ENCODE measurements around the gene NECAB2.

NECAB2 gene

GRCh38 chr16:83968306-83968851 lies 335 bp downstream of the NECAB2 start:
- DNase-seq = no peak

DNA sequence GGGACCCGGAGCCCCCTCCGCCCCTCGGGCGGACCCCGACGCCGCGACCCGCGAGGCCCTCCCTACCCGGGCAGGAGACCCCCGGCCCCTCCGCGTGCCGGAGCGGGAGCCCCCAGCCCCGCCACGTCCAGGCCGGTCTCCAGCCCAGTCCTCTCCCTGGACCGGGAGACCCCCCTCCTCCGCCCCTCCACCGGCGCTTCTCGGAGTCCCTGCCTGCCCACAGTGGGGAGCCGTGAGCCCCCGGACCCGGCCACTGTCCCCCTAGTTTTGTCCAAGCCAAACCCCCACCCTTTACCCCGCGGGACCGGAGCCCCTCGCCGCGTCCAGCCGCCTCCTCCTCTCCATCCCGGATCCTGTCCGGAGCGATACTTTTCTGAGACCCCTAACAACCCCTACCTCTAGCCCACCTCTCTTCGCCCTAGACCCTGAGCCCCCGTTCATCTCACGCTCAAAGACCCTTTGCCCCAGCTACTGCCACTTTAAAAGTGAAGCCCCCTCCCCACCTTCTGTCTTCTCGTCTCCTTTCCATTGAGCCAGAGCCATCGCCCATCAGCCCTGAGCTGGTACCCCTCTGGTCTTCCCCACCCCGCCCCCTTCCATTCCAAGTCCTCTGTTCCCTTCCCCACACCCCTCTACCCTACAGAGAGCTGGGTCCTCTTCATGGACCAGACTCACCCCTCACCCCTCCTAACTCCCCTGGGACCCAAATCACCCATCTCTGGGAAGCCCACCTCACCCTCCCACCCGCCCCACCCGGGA lies 1.0 kb downstream of the NECAB2 start:
- no peak for DNase-seq

DNA sequence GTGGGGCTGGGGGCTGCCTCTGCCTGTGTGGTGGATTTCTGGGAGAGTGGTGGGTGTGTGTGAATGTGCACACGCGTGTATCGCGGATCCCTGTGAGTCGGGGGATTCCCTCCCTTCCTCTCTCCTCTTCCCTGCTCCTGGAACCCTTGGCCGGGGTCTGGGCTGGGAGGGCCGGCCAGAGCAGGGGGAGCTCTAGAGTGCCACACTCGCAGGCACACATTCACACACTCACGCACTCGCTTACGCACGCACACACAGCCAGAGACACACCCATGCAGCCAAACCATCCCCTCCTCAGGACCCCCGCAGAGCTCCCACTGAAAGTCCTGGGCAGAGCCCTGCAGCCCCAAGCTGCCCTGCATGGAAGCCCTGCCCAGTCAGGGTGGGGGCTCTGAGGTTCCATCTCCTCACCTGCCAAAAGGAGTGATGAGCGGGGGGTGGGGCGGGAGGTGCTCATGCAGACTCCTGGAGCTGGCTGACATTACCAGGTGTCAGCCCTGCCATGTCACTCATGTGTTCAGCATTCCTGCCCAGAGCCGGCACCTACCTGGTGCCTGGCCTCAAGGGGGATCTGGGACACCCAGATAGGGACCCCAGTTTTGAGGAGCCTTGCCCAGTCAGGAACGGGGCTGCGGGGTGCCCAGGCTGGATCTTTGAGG lies 1.9 kb downstream of the NECAB2 start:
- DNase-seq = no peak

- no peak for DNase-seq
Observed at GRCh38 chr16:83970430-83970815, 2.4 kb downstream of the NECAB2 start.

- no peak for DNase-seq
Observed at GRCh38 chr16:83971165-83972130, 3.4 kb downstream of the NECAB2 start.

DNA sequence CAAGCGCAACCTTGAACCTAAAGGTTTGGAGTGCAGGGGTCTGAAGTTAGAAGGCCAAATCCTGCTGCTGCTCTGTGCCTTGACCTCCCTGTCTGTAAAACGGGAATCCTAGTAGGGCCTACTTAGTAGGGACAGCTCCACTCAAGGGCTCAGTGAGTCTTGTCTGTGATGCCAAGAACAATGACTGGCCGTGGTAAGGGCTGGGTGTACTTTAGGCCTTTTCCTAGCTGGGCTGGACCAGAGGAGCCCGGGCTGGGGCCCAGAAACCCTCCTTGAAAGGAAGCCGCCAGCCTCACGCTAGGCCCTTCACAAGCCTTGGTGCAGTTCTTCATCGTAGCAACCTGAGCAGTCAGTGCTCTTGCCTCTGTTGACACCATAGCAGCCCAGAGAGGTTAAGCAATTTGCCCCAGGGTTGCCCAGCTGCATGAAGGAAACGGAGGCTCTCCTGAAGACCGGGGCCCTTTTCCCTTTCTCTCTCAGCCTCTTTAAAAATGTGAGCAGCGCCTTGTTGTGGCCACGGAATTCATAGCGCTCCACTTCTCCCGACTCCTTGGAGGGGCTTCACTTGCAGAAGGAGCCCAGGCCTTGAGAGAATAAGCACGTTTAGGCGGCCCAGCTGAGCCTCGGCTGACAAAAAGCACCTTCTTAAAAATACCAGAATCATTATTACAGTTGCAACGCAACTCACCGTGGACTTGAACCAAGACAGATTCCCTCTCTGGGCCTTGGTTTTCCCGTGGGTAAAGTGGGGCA lies 4.4 kb downstream of the NECAB2 start:
- no peak for DNase-seq

GRCh38 chr16:83973077-83973476 lies 5.0 kb downstream of the NECAB2 start:
- no peak for DNase-seq

- DNase-seq = no peak
Observed at GRCh38 chr16:83973581-83974385, 5.7 kb downstream of the NECAB2 start.

DNA sequence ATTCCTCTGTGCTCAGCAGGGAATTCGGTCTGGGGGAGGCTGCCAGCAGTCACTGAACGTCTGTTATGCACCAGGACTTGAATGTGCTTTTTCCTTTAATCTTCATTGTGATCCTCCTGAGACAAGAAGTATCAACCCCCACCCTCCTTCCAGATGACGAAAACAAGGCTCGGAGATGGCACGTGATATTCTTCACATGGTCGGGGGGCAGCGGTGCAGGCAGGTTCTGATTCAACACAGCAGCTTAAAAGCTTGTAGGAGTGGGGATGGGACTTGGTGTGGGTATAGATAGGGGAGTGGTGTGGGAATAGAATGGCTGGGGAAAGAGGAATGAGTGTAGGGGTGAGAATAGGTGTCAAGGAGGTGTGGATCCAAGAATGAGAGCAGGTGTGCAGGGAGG lies 6.4 kb downstream of the NECAB2 start:
- no peak for DNase-seq

- DNase-seq = no peak
Observed at GRCh38 chr16:83975590-83976260, 7.7 kb downstream of the NECAB2 start.

- DNase-seq = no peak
Observed at GRCh38 chr16:83977056-83977815, 9.2 kb downstream of the NECAB2 start.

DNA sequence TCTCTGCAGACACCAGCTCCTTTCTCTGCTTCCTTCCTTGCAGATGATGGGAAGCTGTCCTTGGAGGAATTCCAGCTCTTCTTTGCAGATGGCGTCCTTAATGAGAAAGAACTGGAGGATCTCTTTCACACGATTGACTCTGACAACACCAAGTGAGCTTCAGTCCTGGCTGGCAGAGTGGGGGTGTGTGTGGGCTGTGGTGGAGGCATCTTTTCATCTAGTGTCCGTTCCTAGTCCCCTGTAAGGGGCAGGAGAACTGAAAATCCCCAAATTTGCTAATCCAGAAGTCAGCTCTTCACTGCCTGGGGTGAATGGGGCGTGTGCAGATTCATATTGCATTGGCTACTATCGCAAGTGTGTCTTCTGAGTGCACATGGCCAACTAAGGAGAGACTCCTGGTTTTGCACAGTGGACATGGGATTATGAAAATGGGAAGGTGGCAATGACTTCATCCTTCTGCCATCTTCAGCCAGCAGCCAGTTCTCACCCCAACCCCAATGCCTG lies 10.4 kb downstream of the NECAB2 start:
- no peak for DNase-seq

DNA sequence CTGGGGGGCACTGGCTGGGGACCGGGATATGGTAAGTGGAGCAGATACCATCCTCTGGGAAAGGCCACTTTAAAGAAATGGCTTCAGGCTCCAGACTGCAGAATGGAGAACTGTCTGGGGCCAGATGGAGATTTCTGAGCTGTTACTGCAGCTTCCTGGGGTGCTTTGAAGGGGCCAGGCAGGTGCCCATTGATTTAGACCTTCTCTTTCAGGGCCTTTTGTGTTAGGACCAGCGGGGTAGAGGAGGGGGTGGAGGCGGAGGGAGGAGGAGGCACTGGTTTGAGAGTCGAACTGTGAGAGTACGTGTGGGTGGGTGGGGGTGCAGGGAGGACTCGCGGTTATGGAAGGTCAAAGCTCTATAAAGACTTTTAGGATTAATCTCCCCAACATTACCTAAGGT lies 11.4 kb downstream of the NECAB2 start:
- no peak for DNase-seq

- no peak for DNase-seq
Observed at GRCh38 chr16:83980794-83981193, 12.8 kb downstream of the NECAB2 start.

DNA sequence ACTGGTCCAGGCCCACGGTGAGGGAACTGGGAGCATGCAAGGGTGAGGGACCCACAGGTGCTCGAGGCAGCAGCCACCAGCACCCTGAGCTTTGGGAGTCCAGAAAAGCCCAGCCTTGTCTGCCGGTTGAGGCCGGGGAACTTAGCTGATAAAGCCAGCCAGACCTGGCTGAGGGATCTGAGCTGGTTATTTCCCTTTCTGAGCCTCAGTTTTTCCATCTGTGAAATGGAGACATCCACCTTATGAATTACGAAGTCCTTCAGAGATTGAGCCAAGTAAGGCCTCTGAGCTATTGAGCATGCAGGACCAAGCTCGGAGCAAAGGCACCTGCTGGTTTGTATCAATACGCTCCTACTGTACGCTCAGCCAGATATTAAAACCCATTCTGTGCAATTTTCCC lies 13.8 kb downstream of the NECAB2 start:
- no peak for DNase-seq

DNA sequence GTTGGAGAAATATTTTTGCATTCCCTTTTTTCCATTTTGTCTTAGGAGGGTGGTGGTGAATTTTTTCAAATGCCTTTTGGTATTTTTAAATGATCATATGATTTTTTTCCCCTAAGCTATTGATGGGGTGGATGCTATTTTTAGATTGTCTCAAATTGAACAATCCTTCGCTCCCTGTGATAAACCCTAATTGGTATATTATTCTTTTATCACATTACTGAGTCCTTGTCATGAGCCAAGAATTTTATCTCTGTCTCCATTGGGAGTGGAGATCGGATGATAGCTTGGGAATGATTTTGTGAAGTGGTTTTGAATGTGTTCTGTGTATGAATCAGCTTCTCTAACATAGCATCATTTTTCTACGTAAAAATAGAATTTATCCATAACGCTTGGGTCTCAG lies 15.4 kb downstream of the NECAB2 start:
- no peak for DNase-seq

GRCh38 chr16:83989300-83989699 lies 21.3 kb downstream of the NECAB2 start:
- DNase-seq = no peak

- DNase-seq = no peak
Observed at GRCh38 chr16:83990492-83990891, 22.4 kb downstream of the NECAB2 start.

- peak; percentile 44 for DNase-seq
Observed at GRCh38 chr16:83992624-83993023, 24.6 kb downstream of the NECAB2 start.

GRCh38 chr16:83994087-83994486 lies 26.0 kb downstream of the NECAB2 start:
- peak; percentile 91 for DNase-seq
